Fibroblast of mammary gland (primary cell): ENCODE data around the gene PLCB4.

Experiments used
- DNase-seq: peaks from one replicate; pipeline ENCODE4 v3.0.0-alpha.2; 2010; ENCODE audit warnings: low read depth
- H3K4me3 ChIP-seq: 2 replicates; pipeline ENCODE4 v1.5.1; 2011; ENCODE audit warnings: low read depth, mild to moderate bottlenecking, low read length, moderate library complexity; ENCODE audit not compliant: control insufficient read depth
- CTCF ChIP-seq: conservative IDR thresholded peaks from 2 replicates; pipeline ENCODE4 v1.5.1; 2011; ENCODE audit warnings: low read depth, low read length, inconsistent platforms; ENCODE audit not compliant: control insufficient read depth, insufficient read depth

PLCB4 gene

GRCh38 chr20:9276966-9277468 is 208.1 kb downstream of the PLCB4 start:
- TF ChIP-seq CTCF: no peak
- DNase-seq: no peak
- no peak overlapping the region for H3K4me3 ChIP-seq

- no peak overlapping the region for H3K4me3 ChIP-seq
- TF ChIP-seq CTCF: no peak
- DNase-seq: no peak
Measured at GRCh38 chr20:9279918-9280401, 211.1 kb downstream of the PLCB4 start.

GRCh38 chr20:9280666-9281065 is 211.8 kb downstream of the PLCB4 start:
- no peak overlapping the region for H3K4me3 ChIP-seq
- no peak for TF ChIP-seq CTCF
- peak; percentile 10 for DNase-seq

GRCh38 chr20:9281803-9282202 is 212.9 kb downstream of the PLCB4 start:
- DNase-seq: no peak
- TF ChIP-seq CTCF: no peak
- H3K4me3 ChIP-seq: no peak overlapping the region

- no peak for TF ChIP-seq CTCF
- no peak for DNase-seq
Measured at GRCh38 chr20:9285617-9286016, 216.7 kb downstream of the PLCB4 start.

GRCh38 chr20:9286501-9287461 is 217.9 kb downstream of the PLCB4 start:
- peak; percentile 58 for DNase-seq
- TF ChIP-seq CTCF: no peak
- H3K4me3 ChIP-seq: no peak overlapping the region

More at GRCh38 chr20:9285617-9286016, 216.7 kb downstream of the PLCB4 start:
- no peak overlapping the region for H3K4me3 ChIP-seq
